GM18907 (cell line): Measurements from ENCODE around the gene PRDM12.

ENCODE experiments used
- ATAC-seq: cut with Tn5 transposase; IDR thresholded peaks from one replicate; pipeline ENCODE4 v1.9.1; 2021; ENCODE audit warnings: mild to moderate bottlenecking, moderate library complexity; ENCODE audit not compliant: unreplicated experiment

PRDM12 gene

DNA sequence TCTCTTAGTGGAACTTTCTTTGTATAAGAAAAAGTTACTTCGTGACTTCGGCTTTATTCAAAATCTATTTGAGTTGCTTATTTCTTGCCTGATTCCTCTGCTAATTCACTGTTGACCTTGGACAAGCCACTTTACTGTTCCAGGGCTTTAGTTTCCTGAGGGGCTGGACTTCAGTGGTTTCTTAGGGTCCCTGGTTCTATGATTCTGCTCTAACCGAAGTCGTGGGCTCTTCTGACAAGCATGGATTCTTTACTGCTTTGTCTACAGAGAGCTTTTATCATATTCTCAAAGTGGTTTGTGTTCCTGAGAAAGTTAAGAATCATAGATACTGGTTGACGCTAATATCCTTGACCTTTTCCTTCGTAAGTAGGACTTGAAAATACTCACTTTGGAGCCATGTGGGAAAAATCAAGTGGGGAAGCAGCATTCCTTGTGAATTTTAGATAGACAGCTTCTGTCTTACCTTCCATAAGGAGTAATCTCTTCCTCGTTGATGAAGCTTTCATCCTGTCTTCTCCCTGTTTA is 50.3 kb downstream of the PRDM12 start:
- ATAC-seq = no peak

DNA sequence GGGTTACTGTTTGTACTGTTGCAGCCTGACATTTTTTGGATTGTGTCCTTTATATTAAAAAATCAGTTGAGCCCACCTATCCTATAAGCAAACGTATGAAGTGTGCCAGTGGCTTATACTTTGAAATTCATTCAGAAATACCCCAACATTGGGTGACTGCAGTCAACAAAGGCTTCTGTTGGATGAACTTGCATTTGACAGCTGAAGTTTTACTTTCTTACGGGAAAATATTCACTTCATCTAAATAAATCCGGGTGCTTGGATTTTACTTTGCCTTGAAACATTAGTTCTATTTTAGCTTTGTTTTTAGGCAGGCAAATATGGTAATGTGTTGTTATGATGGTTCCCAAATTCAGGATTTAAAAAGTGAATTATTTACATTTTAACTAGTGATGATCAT is 50.9 kb downstream of the PRDM12 start:
- ATAC-seq = no peak

- no peak for ATAC-seq
These were observed 54.2 kb downstream of the PRDM12 start for GRCh38 chr9:130718562-130718961.

- ATAC-seq = no peak
These were observed 56.4 kb downstream of the PRDM12 start for GRCh38 chr9:130720762-130721161.

DNA sequence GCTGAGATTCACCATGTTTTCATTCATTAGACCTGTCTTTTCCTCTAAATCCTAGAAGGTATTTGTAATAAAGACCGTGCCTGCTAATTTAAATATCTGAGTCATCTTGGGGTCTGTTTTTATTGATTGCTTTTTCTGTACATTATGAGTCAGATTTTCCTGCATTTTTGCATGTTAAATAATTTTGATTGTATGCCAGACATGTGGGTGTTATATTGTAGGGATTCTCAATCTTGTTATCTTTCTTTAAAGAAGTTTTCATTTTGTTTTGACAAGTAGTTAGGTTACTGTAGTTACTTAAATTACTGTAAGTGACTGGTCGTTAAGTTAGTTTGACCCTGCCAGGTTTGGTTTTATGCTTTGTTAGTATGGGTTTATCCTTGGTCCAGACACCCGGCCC is 64.3 kb downstream of the PRDM12 start:
- ATAC-seq = no peak

GRCh38 chr9:130729145-130729544 is 64.8 kb downstream of the PRDM12 start:
- no peak for ATAC-seq

DNA sequence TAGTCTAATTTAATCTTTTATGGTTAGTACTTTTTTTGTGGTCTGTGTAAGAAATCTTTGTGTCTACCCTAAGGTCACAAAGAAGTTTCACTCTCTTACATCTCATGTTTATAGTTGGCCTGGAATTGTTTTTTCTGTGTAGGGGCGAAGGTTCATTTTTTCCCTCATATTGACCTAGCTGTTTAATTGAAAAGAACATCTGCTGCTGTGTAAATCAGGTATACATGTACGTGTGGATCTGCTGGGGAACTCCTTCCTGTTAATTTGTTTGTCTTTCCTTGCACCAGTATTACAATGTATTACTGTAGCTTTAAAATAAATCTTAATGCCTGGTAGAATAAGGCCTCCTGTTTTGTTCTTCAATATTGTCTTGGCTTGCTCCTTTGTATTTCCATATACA is 67.0 kb downstream of the PRDM12 start:
- ATAC-seq = no peak

GRCh38 chr9:130732136-130732535 is 67.7 kb downstream of the PRDM12 start:
- no peak for ATAC-seq
